Left lung (tissue), 10 donors: ENCODE measurements around the gene NBR1. TPM values are rescaled to one million over a fixed set of nuclear protein-coding genes. Genes with fewer than 3 reads are reported as not detected.
"Not testable (repeated sequence)": the region's sequence is repeated elsewhere in the genome, so short reads cannot be mapped to it uniquely, and the experiment has no call there.

Experiments
- ATAC-seq: fragments of 200-7000 bp; cut with Tn5 transposase; one replicate; pipeline ENCODE4 v1.9.1; 2020; ENCODE audit warnings: moderate library complexity
- DNase-seq, 4 donors: peaks; one replicate each; pipeline ENCODE4 v3.0.0-alpha.2; 2013 to 2020
- H3K27ac ChIP-seq, 2 donors: fragments of 200-600 bp; sonication (generic) in 1 of 2; one replicate each; pipeline versions ENCODE4 v1.5.0 to v1.8.0; 2020 to 2021
- H3K27me3 ChIP-seq, 2 donors: fragments of 200-600 bp; sonication (generic) in 1 of 2; one replicate each; pipeline versions ENCODE4 v1.5.0 to v1.8.0; 2020 to 2021
- H3K36me3 ChIP-seq, 2 donors: fragments of 200-600 bp; sonication (generic) in 1 of 2; one replicate each; pipeline versions ENCODE4 v1.5.0 to v1.8.0; 2020 to 2021
- H3K4me1 ChIP-seq, 2 donors: fragments of 200-600 bp; one replicate each; pipeline ENCODE4 v1.8.0; 2021
- H3K4me3 ChIP-seq, 2 donors: fragments of 200-600 bp; sonication (generic) in 1 of 2; one replicate each; pipeline versions ENCODE4 v1.5.0 to v1.8.0; 2020 to 2021; ENCODE audit warnings: mild to moderate bottlenecking in 1 of 2
- H3K9me3 ChIP-seq, 2 donors: fragments of 200-600 bp; sonication (generic) in 1 of 2; one replicate each; pipeline versions ENCODE4 v1.5.0 to v1.8.0; 2020 to 2021
- intact Hi-C, 2 donors: fragments of 100-400 bp; cut with DNase I; formaldehyde crosslinking; loops; one replicate each; pipeline versions ENCODE4 v1.11.2 to v1.14.2; 2022
- polyA plus RNA-seq, 6 donors: library from polyadenylated mRNA; unstranded; fragments of 120-200 nt; gene quantifications; one replicate each; pipeline ENCODE4 v1.2.1, GENCODE V29; 2013; ENCODE audit not compliant: insufficient read length in 6 of 6
- total RNA-seq, 2 donors: library from RNA; stranded (reverse); fragmentation: NEBNext Ultra II Directional; extraction: Animal tissue kit (Norgen Biotek cat#: 25700); gene quantifications; one replicate each; pipeline ENCODE4 v1.2.1, GENCODE V29; 2021
- donor health status: DM: no; HTN: yes; CAD: no.
- donor health status: DM: no; HTN: no; CAD: no.

Gene NBR1
- total and polyA plus RNA-seq, 8 donors = 62.4 to 125 (median 103) TPM

DNA sequence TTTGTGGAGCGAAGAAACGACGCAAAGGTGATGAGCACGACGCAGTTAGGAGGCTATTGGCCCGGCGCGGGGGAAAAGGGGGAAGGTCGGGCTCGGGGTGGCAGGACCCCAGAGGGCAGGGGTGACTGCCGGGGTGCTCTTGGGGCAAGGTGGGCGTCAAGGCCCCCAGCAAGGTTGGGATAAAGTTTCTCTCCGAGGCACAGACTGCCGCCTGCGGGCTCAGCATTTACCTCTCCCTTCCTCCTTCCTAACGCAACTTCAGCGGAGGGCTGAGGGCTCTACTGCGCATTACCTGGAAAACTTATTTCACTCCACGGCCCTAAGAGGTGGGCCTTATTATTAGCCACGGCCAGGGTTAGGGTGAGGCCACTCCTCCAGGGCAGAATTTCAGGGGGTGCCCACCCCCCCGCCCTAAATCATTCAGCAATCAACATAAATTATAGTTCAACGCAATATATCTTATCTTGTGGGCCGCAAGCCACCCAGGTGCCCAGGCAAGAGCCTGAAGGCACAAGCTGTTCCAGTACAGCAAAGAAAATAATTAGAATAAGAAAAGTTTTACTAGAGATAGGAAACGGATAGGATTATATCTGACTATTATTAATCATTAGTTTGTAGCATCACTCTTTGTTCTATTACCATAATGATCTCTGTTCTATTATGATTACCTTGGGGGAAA lies 61.1 kb downstream of the NBR1 start:
- H3K4me1 ChIP-seq, H3K36me3 ChIP-seq, intact Hi-C loops, H3K27ac ChIP-seq, ATAC-seq, H3K4me3 ChIP-seq, H3K27me3 ChIP-seq, H3K9me3 ChIP-seq: not testable (repeated sequence)
- DNase-seq = peak in 2 of 4 donors; percentile 79

DNA sequence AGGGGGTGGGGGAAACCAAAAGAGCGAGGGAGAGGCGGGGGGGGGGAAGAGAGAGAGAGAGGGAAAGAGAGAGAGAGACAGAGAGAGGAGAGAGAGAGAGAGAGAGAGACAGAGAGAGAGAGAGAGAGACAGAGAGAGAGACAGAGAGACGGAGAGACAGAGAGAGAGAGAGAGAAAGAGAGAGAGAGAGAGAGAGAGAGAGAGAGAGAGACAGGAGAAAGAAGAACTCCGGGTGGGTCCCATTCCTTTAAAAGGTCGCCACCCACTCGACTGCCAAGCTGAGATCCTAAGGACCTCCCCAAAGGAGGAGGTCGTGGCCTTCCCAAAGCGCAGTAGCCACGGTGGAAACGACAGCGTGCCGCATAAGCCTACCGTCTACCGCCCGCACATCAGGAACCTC lies 62.2 kb downstream of the NBR1 start:
- H3K27me3 ChIP-seq, H3K4me1 ChIP-seq, H3K4me3 ChIP-seq, DNase-seq, H3K9me3 ChIP-seq, H3K27ac ChIP-seq, H3K36me3 ChIP-seq, ATAC-seq, intact Hi-C loops: not testable (repeated sequence)

DNA sequence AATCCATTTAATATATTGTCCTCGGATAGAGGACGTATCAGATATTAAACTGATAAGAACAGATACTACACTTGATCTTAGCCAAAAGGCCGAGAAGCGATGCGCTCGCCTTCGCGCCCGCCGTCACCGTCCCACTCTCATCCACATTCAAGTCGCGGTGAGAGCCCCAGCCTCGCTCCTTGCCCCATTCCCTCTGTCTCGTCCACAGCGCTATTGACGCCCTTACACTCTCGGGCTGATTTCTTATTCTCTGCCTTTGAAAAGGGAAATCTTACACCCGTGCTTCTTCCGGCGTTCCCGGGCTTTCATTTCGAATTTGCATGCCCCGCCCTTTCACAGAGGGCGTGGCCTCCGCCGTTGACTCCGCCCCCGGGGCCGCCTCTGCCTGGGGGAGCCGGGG lies 62.9 kb downstream of the NBR1 start, which contains the start of gene RNU2-1:
TSS of gene RNU2-1 (minus strand) at position 101 of the 400 bp plus-strand sequence.
- H3K27me3 ChIP-seq, ATAC-seq, H3K4me1 ChIP-seq, H3K9me3 ChIP-seq, H3K4me3 ChIP-seq, H3K27ac ChIP-seq, intact Hi-C loops, H3K36me3 ChIP-seq, DNase-seq: not testable (repeated sequence)

DNA sequence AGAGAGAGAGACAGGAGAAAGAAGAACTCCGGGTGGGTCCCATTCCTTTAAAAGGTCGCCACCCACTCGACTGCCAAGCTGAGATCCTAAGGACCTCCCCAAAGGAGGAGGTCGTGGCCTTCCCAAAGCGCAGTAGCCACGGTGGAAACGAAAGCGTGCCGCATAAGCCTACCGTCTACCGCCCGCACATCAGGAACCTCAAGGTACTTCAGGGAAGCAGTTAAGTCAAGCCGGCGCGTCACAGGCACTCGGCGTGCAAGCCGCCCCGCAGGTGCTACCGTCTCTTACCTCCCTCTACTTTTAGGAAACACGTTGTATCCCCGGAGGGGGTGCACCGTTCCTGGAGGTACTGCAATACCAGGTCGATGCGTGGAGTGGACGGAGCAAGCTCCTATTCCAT lies 68.6 kb downstream of the NBR1 start:
- H3K27ac ChIP-seq, H3K9me3 ChIP-seq, H3K36me3 ChIP-seq, intact Hi-C loops, DNase-seq, ATAC-seq, H3K27me3 ChIP-seq, H3K4me3 ChIP-seq, H3K4me1 ChIP-seq: not testable (repeated sequence)

DNA sequence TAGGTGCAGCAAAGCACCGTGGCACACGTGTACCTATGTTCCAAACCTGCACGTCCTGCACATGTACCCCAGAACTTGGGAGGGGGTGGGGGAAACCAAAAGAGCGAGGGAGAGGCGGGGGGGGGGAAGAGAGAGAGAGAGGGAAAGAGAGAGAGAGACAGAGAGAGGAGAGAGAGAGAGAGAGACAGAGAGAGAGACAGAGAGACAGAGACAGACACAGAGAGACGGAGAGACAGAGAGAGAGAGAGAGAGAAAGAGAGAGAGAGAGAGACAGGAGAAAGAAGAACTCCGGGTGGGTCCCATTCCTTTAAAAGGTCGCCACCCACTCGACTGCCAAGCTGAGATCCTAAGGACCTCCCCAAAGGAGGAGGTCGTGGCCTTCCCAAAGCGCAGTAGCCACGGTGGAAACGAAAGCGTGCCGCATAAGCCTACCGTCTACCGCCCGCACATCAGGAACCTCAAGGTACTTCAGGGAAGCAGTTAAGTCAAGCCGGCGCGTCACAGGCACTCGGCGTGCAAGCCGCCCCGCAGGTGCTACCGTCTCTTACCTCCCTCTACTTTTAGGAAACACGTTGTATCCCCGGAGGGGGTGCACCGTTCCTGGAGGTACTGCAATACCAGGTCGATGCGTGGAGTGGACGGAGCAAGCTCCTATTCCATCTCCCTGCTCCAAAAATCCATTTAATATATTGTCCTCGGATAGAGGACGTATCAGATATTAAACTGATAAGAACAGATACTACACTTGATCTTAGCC lies 69.8 kb downstream of the NBR1 start:
- DNase-seq, H3K4me3 ChIP-seq, H3K4me1 ChIP-seq, H3K9me3 ChIP-seq, ATAC-seq, H3K36me3 ChIP-seq, intact Hi-C loops, H3K27me3 ChIP-seq, H3K27ac ChIP-seq: not testable (repeated sequence)

DNA sequence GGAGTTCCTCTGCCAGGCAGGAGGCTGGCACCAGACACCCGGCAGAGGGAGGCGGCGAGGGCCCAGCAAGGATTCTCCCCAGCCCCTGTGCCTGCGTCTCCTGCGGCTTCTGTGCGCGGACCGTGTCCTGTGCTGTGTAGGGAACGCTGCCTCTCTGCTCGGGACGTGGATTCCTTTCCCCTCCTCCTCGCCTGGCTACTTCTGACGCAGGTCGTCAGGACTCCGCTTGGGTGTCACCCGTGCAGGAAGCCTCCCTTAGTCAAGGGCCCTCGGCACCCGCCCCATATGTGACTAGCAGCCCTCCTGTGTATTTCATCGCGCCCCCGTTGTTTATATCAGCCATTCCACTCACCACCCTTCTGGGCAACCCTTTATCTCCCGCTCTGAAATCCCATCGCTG lies 75.4 kb downstream of the NBR1 start:
- H3K4me1 ChIP-seq, H3K36me3 ChIP-seq, H3K4me3 ChIP-seq, H3K9me3 ChIP-seq, DNase-seq, intact Hi-C loops, H3K27me3 ChIP-seq, ATAC-seq: not testable (repeated sequence)
- peak overlapping the region in 1 of 2 donors; percentile 65 for H3K27ac ChIP-seq

Other genes with a start within 250 kb of the NBR1 start
- 10 to 100 TPM; 27.5 to 34.7 TPM for gene AARSD1, start 206.8 kb upstream of the NBR1 start, total RNA-seq
- gene AARSD1, start 206.8 kb upstream of the NBR1 start, polyA plus RNA-seq = 10 to 100 TPM; 66.9 to 91.8 (median 73.2) TPM
- under 1 TPM; 0.26 to 0.65 TPM for gene PTGES3L, start 191.1 kb upstream of the NBR1 start, total RNA-seq
- 1 to 10 TPM; 1.7 to 3.6 (median 2.3) TPM for gene PTGES3L, start 191.1 kb upstream of the NBR1 start, polyA plus RNA-seq
- gene RUNDC1, start 190.6 kb upstream of the NBR1 start, total RNA-seq = 10 to 100 TPM; 14.9 to 16.9 TPM
- 10 to 100 TPM; 10.3 to 13.4 (median 12.1) TPM for gene RUNDC1, start 190.6 kb upstream of the NBR1 start, polyA plus RNA-seq
- 100 to 1,000 TPM; 842 to 909 TPM for gene RPL27, start 172.8 kb upstream of the NBR1 start, total RNA-seq
- gene RPL27, start 172.8 kb upstream of the NBR1 start, polyA plus RNA-seq = 1,000 to 10,000 TPM; 1,562 to 1,820 (median 1,675) TPM
- 10 to 100 TPM; 39.0 to 41.5 TPM for gene IFI35, start 164.4 kb upstream of the NBR1 start, total RNA-seq
- 10 to 100 TPM; 17.5 to 20.7 (median 18.5) TPM for gene IFI35, start 164.4 kb upstream of the NBR1 start, polyA plus RNA-seq
- 100 to 1,000 TPM; 228 to 257 TPM for gene VAT1, start 148.8 kb upstream of the NBR1 start, total RNA-seq
- gene VAT1, start 148.8 kb upstream of the NBR1 start, polyA plus RNA-seq = 100 to 1,000 TPM; 116 to 154 (median 130) TPM
- gene RND2, start 146.0 kb upstream of the NBR1 start, total RNA-seq = 1 to 10 TPM in 1 of 2 donors, under 1 TPM in 1; 0.73 to 1.2 TPM
- 1 to 10 TPM; 1.6 to 2.0 (median 1.8) TPM for gene RND2, start 146.0 kb upstream of the NBR1 start, polyA plus RNA-seq
- gene BRCA1, start 45.9 kb upstream of the NBR1 start, total RNA-seq = 10 to 100 TPM; 10.3 to 17.7 TPM
- 10 to 100 TPM; 13.4 to 24.4 (median 19.2) TPM for gene BRCA1, start 45.9 kb upstream of the NBR1 start, polyA plus RNA-seq
- gene TMEM106A, start 40.7 kb downstream of the NBR1 start, total RNA-seq = 10 to 100 TPM; 14.4 to 26.8 TPM
- 10 to 100 TPM; 10.6 to 16.9 (median 11.2) TPM for gene TMEM106A, start 40.7 kb downstream of the NBR1 start, polyA plus RNA-seq
- gene CCDC200, start 57.4 kb downstream of the NBR1 start, total RNA-seq = under 1 TPM in 1 of 2 donors, not detected in 1; 0.37 TPM
- gene CCDC200, start 57.4 kb downstream of the NBR1 start, polyA plus RNA-seq = 10 to 100 TPM; 15.1 to 23.6 (median 18.5) TPM
- 1,000 to 10,000 TPM; 5,610 to 6,821 TPM for gene RNU2-1, start 62.8 kb downstream of the NBR1 start, total RNA-seq
- 1 to 10 TPM in 5 of 6 donors, not detected in 1; 1.2 to 2.9 (median 1.4) TPM for gene RNU2-1, start 62.8 kb downstream of the NBR1 start, polyA plus RNA-seq
- gene ARL4D, start 227.8 kb downstream of the NBR1 start, total RNA-seq = 10 to 100 TPM in 1 of 2 donors, 1 to 10 TPM in 1; 9.9 to 13.0 TPM
- 10 to 100 TPM in 1 of 6 donors, 1 to 10 TPM in 5; 5.9 to 10.1 (median 9.2) TPM for gene ARL4D, start 227.8 kb downstream of the NBR1 start, polyA plus RNA-seq